H9 (cell line): ENCODE results near the gene APOA4. TPM values are rescaled to one million over a fixed set of nuclear protein-coding genes. Genes with fewer than 3 reads are reported as not detected.

ENCODE experiments used
- DNase-seq: peaks from one replicate; pipeline ENCODE4 v3.0.0-alpha.2; 2017
- H2AFZ ChIP-seq: one replicate; pipeline ENCODE4 v1.6.1; 2013; ENCODE audit warnings: mild to moderate bottlenecking, low read length, control low read depth, moderate library complexity
- H2AK5ac ChIP-seq: 2 replicates; pipeline ENCODE4 v1.6.1; 2013; ENCODE audit warnings: low read length, control low read depth, mixed read lengths; ENCODE audit not compliant: insufficient read length
- H2BK120ac ChIP-seq: one replicate; pipeline ENCODE4 v1.6.1; 2013; ENCODE audit warnings: low read depth, mild to moderate bottlenecking, low read length, control low read depth, inconsistent platforms; ENCODE audit not compliant: poor library complexity, severe bottlenecking
- H2BK12ac ChIP-seq: 2 replicates; pipeline ENCODE4 v1.6.1; 2013; ENCODE audit warnings: low read length, control low read depth, mixed read lengths, low read depth; ENCODE audit not compliant: insufficient read length
- H2BK15ac ChIP-seq: 2 replicates; pipeline ENCODE4 v1.6.1; 2013; ENCODE audit warnings: low read depth, low read length, control low read depth
- H2BK20ac ChIP-seq: one replicate; pipeline ENCODE4 v1.6.1; 2013; ENCODE audit warnings: low read depth, mild to moderate bottlenecking, low read length, control low read depth, inconsistent platforms; ENCODE audit not compliant: poor library complexity, severe bottlenecking
- H2BK5ac ChIP-seq: 2 replicates; pipeline ENCODE4 v1.6.1; 2013; ENCODE audit warnings: low read length, control low read depth, mixed read lengths; ENCODE audit not compliant: insufficient read length
- H3K14ac ChIP-seq: 2 replicates; pipeline ENCODE4 v1.6.1; 2013; ENCODE audit warnings: low read length, control low read depth; ENCODE audit not compliant: insufficient read depth
- H3K18ac ChIP-seq: 2 replicates; pipeline ENCODE4 v1.6.1; 2013; ENCODE audit warnings: low read depth, mild to moderate bottlenecking, mixed read lengths, low read length, control low read depth; ENCODE audit not compliant: insufficient read length
- H3K23ac ChIP-seq: 2 replicates; pipeline ENCODE4 v1.6.1; 2013; ENCODE audit warnings: low read length, control low read depth, mixed read lengths, low read depth; ENCODE audit not compliant: insufficient read length
- H3K23me2 ChIP-seq: 2 replicates; pipeline ENCODE4 v1.6.1; 2013; ENCODE audit warnings: low read depth, mild to moderate bottlenecking, mixed read lengths, low read length, control low read depth; ENCODE audit not compliant: insufficient read length, poor library complexity, severe bottlenecking
- H3K27ac ChIP-seq: 2 replicates; pipeline ENCODE4 v1.5.1; 2013; ENCODE audit warnings: low read length, control low read depth, mixed read lengths, low read depth; ENCODE audit not compliant: insufficient read length
- H3K27me3 ChIP-seq: 2 replicates; pipeline ENCODE4 v1.6.1; 2013; ENCODE audit warnings: low read length, control low read depth, inconsistent platforms; ENCODE audit not compliant: insufficient read depth
- H3K4ac ChIP-seq: 2 replicates; pipeline ENCODE4 v1.6.1; 2013; ENCODE audit warnings: low read depth, mild to moderate bottlenecking, control low read depth, inconsistent platforms, low read length, moderate library complexity
- H3K4me1 ChIP-seq: 2 replicates; pipeline ENCODE4 v1.6.1; 2013; ENCODE audit warnings: low read length, control low read depth, inconsistent platforms; ENCODE audit not compliant: insufficient read depth
- H3K4me2 ChIP-seq: 2 replicates; pipeline ENCODE4 v1.6.1; 2013; ENCODE audit warnings: low read length, control low read depth, mixed read lengths; ENCODE audit not compliant: insufficient read length, insufficient read depth
- H3K56ac ChIP-seq: 2 replicates; pipeline ENCODE4 v1.6.1; 2013; ENCODE audit warnings: low read depth, mild to moderate bottlenecking, mixed read lengths, low read length, control low read depth; ENCODE audit not compliant: insufficient read length
- H3K79me1 ChIP-seq: 2 replicates; pipeline ENCODE4 v1.6.1; 2013; ENCODE audit warnings: low read depth, mild to moderate bottlenecking, moderate library complexity, low read length, control low read depth, inconsistent platforms; ENCODE audit not compliant: insufficient read depth, poor library complexity, severe bottlenecking
- H3K79me2 ChIP-seq: 2 replicates; pipeline ENCODE4 v1.6.1; 2013; ENCODE audit warnings: low read length, control low read depth, inconsistent platforms; ENCODE audit not compliant: insufficient read depth
- H3K9ac ChIP-seq: 2 replicates; pipeline ENCODE4 v1.6.1; 2013; ENCODE audit warnings: low read length, control low read depth, mixed read lengths; ENCODE audit not compliant: insufficient read length; ENCODE audit errors: extremely low read depth
- H3K9me3 ChIP-seq: one replicate; pipeline ENCODE4 v1.6.1; 2013; ENCODE audit warnings: low read depth, low read length, inconsistent platforms; ENCODE audit not compliant: control insufficient read depth
- H3T11ph ChIP-seq: one replicate; pipeline ENCODE4 v1.6.1; 2013; ENCODE audit warnings: mild to moderate bottlenecking, low read length, control low read depth, inconsistent platforms
- H4K20me1 ChIP-seq: one replicate; pipeline ENCODE4 v1.6.1; 2013; ENCODE audit not compliant: control insufficient read depth, insufficient read length, insufficient read depth
- H4K5ac ChIP-seq: 2 replicates; pipeline ENCODE4 v1.6.1; 2013; ENCODE audit warnings: low read depth, mild to moderate bottlenecking, mixed read lengths, low read length, control low read depth; ENCODE audit not compliant: insufficient read length
- H4K8ac ChIP-seq: replicated peaks from 2 replicates; pipeline ENCODE4 v1.6.1; 2013; ENCODE audit warnings: low read length, control low read depth, mixed read lengths, low read depth; ENCODE audit not compliant: insufficient read length
- H4K91ac ChIP-seq: 2 replicates; pipeline ENCODE4 v1.6.1; 2013; ENCODE audit warnings: low read depth, mild to moderate bottlenecking, moderate library complexity, mixed read lengths, low read length, control low read depth; ENCODE audit not compliant: insufficient read length
- H3K27ac Mint-ChIP-seq, 3 experiments: 2 replicates in 2 of 3; 3 replicates in 1 of 3; pipeline ENCODE4 v1.8.0; 2020 to 2021; ENCODE audit warnings: mixed read lengths in 3 of 3, mild to moderate bottlenecking in 1 of 3, moderate library complexity in 1 of 3
- H3K27me3 Mint-ChIP-seq: 2 replicates; pipeline ENCODE4 v1.8.0; 2021; ENCODE audit warnings: low read depth, mild to moderate bottlenecking, moderate library complexity, mixed read lengths
- H3K36me3 Mint-ChIP-seq, 3 experiments: 2 replicates in 2 of 3; 3 replicates in 1 of 3; pipeline ENCODE4 v1.8.0; 2020 to 2021; ENCODE audit warnings: low read depth in 3 of 3, mixed read lengths in 3 of 3; ENCODE audit not compliant: insufficient read depth in 1 of 3
- H3K4me1 Mint-ChIP-seq, 2 experiments: 2 replicates each; pipeline ENCODE4 v1.8.0; 2020; ENCODE audit warnings: mixed read lengths in 2 of 2
- H3K4me3 Mint-ChIP-seq, 2 experiments: 2 replicates in 1 of 2; 3 replicates in 1 of 2; pipeline ENCODE4 v1.8.0; 2020 to 2021; ENCODE audit warnings: mild to moderate bottlenecking in 2 of 2, mixed read lengths in 2 of 2, moderate library complexity in 1 of 2
- H3K9me3 Mint-ChIP-seq, 2 experiments: 2 replicates in 1 of 2; 3 replicates in 1 of 2; pipeline ENCODE4 v1.8.0; 2020; ENCODE audit warnings: mild to moderate bottlenecking in 2 of 2, mixed read lengths in 2 of 2, moderate library complexity in 1 of 2
- WGBS: extraction: QIAGEN DNeasy Blood & Tissue Kit; methylation state at CpG from one replicate; pipeline ENCODE4 v1.1.7; 2013; ENCODE audit warnings: missing lambda C conversion rate, low lambda C conversion rate, mixed read lengths; ENCODE audit not compliant: insufficient read length; ENCODE audit errors: extremely low coverage; 5-methylcytosine and 5-hydroxymethylcytosine counted together
- total RNA-seq: library from RNA; stranded (reverse); gene quantifications from 2 replicates; pipeline ENCODE4 v1.2.1, GENCODE V29; 2021
- TF ChIP-seq, protein P1 (sequence below): fragments of 200-600 bp; sonication (generic); conservative IDR thresholded peaks from 3 replicates; pipeline ENCODE4 v1.8.0; 2021; ENCODE audit warnings: antibody characterized with exemption, mild to moderate bottlenecking

APOA4 gene
- total RNA-seq, 1 experiment from 2014 or later = not detected

DNA sequence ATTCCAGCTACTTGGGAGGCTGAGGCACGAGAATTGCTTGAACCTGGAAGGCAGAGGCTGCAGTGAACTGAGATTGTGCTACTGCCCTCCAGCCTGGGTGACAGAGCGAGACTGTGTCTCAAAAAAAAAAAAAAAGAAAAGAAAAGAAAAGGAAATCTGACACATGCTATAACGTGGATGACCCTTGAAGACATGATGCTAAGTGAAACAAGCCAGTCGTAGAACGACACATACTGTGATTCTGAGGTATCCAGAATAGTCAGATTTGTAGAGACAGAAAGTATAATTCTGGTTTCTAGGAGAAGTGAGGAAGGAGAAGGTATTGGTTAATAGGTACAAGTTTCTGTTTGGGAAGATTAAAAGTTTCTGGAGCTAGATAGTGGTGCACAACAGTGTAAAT, 24.7 kb downstream of the APOA4 start:
- H4K8ac ChIP-seq = no peak overlapping the region
- H4K20me1 ChIP-seq = no peaks in the 10 kb centered on the region
- H3K4me2 ChIP-seq = no peak overlapping the region
- no peak overlapping the region for H2BK120ac ChIP-seq
- H2BK15ac ChIP-seq = no peak overlapping the region
- H3K18ac ChIP-seq = no peak overlapping the region
- H2BK20ac ChIP-seq = no peak overlapping the region
- H3K27me3 Mint-ChIP-seq = no peaks in the 10 kb centered on the region; the same call in 1 of the 2 replicates
- 0 out of 4 replicates have a peak, but pooled peaks cover 0 to 3% of the 10 kb centered on the region in 2 experiments for H3K4me1 Mint-ChIP-seq
- TF ChIP-seq, protein P1, sequence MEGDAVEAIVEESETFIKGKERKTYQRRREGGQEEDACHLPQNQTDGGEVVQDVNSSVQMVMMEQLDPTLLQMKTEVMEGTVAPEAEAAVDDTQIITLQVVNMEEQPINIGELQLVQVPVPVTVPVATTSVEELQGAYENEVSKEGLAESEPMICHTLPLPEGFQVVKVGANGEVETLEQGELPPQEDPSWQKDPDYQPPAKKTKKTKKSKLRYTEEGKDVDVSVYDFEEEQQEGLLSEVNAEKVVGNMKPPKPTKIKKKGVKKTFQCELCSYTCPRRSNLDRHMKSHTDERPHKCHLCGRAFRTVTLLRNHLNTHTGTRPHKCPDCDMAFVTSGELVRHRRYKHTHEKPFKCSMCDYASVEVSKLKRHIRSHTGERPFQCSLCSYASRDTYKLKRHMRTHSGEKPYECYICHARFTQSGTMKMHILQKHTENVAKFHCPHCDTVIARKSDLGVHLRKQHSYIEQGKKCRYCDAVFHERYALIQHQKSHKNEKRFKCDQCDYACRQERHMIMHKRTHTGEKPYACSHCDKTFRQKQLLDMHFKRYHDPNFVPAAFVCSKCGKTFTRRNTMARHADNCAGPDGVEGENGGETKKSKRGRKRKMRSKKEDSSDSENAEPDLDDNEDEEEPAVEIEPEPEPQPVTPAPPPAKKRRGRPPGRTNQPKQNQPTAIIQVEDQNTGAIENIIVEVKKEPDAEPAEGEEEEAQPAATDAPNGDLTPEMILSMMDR = no peak
- H3K79me2 ChIP-seq = no peaks in the 10 kb centered on the region
- H4K91ac ChIP-seq = no peak overlapping the region
- no peak overlapping the region for H3K27ac ChIP-seq
- H3K9ac ChIP-seq = no peak overlapping the region
- H4K5ac ChIP-seq = no peak overlapping the region
- no peak overlapping the region for H3K14ac ChIP-seq
- no peak overlapping the region for H3K27ac Mint-ChIP-seq
- H3K4ac ChIP-seq = no peak overlapping the region
- H3K36me3 Mint-ChIP-seq = no peaks in the 10 kb centered on the region
- H3K27me3 ChIP-seq = no peaks in the 10 kb centered on the region
- no peaks in the 10 kb centered on the region for H3K9me3 ChIP-seq
- H3K4me1 ChIP-seq = no peaks in the 10 kb centered on the region
- H2BK12ac ChIP-seq = no peak overlapping the region
- no peaks in the 10 kb centered on the region for H3K79me1 ChIP-seq
- H3K23ac ChIP-seq = no peak overlapping the region
- H2AK5ac ChIP-seq = no peak overlapping the region
- H3K9me3 Mint-ChIP-seq = no peaks in the 10 kb centered on the region
- H3K56ac ChIP-seq = no peak overlapping the region
- no peak overlapping the region for H3T11ph ChIP-seq
- DNase-seq = no peak
- no peak overlapping the region for H2BK5ac ChIP-seq
- no peak overlapping the region for H3K4me3 Mint-ChIP-seq
- H2AFZ ChIP-seq = no peak overlapping the region
- WGBS = no CpG with 5 or more reads among the region's 5 CpGs
- H3K23me2 ChIP-seq = no peaks in the 10 kb centered on the region
